ENCODE measurements around the gene BCAN.

Gene BCAN

GRCh38 chr1:156664046-156664766, 22.3 kb downstream of the BCAN start:
- DNase-seq, result no peak

DNA sequence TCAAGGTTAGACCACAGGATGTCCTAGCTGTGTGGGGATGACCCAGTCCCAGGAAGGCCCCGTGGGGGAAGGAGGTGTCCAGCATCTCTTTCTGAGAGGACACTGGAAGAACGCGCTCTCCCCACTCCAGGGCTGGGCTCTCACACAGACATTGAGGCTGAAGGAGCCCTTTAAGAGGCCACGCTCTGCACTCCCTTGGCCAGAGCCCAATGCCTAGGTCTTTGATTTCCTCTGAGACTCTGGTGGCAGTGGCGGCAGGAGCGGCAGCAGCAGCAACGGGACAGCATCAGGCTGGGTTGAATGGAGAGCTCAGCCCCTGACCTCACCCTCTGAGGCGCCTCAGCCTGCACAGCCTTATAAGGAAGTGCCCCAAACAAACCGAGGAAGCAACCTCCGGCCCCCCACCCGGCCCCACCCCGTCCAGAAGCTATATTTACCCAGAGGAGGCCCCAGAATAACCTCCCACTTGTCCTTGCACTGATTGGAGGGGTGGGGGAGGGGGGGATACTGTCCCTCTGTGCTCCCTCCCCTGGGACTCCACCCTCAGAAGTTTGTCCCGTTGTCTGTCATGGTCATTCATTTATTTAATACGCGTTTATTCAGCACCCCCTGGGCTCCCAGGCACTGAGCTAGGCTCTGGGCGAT, 23.0 kb downstream of the BCAN start:
- DNase-seq, result no peak

DNA sequence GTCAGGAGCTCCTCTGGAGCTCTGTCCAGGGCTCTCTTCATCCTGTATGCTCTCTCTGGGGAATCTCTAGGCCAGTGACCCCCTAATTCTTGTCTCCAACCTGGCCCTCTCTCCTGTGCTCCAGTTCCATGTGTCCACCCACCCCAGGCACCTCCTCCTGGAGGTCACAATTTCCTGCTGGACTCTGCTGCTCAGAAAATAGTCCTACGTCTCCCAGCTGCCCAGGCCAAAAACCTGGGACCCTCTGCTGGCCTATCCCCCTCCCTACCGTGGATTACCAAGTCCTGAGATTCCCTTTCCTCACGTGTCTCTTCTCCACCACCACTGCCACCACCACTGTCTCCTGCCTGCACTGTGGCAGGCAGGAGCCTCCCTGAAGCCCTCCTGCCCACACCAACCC, 23.6 kb downstream of the BCAN start:
- DNase-seq, result no peak

DNA sequence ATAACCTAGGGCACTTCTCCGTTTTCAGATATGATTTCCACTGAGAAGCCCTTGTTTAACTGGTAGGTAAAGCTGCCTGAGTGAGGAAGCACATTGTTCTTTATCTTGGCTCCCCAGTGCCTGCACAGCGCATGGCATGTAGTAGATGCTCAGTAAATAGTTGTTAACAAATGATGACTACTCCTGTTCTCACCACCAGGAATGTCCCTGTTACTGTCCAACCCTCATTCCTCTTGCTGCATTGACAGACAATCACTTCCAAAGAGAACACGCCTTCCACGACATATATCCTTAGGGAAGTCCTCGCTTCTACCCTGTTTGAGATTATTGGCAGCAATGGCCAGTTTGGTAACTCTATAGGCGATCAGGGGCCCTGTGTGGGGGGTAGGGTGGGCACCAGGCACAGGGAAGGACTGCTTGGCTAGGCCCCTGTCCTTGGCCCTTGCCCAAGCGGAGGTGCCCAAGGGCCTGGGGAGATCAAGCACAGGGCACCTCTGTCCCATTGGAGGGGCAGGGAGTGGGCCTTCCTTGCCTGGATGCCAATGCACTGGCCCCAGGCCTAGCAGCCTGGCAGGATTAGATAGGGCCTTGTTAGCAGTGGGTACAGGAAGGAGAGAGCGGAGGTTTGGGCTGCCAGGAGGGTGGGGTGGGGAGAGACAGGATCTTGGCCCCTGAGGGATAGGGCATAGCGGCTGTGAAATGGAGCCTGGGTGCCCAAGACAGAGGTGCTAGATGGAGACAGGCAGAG, 25.1 kb downstream of the BCAN start:
- DNase-seq, result no peak

GRCh38 chr1:156667610-156667967, 25.7 kb downstream of the BCAN start:
- DNase-seq, result no peak

GRCh38 chr1:156667968-156668709, 26.2 kb downstream of the BCAN start:
- DNase-seq, result no peak

- DNase-seq, result no peak
Observed at GRCh38 chr1:156668801-156669637, 27.1 kb downstream of the BCAN start.

DNA sequence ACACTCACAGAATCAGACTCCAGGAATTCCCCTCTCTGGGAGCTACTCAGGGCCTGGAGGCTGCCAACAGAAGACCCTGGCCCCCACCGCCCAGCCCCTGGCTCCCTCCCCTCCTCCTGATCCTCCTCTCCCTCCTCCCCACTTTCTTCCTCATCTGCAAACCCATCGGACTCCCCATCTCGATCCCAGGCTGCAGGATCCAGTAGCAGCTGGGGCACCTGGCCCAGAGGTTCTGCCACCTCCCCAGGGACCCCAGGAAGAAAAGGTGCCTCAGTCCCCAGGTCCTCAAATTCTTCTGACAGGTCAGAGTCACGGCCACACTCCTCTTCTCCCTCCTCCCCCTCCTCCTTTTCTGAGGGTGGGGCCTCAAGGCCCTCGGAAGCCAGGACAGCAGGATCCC, 27.9 kb downstream of the BCAN start:
- no peak for DNase-seq

DNA sequence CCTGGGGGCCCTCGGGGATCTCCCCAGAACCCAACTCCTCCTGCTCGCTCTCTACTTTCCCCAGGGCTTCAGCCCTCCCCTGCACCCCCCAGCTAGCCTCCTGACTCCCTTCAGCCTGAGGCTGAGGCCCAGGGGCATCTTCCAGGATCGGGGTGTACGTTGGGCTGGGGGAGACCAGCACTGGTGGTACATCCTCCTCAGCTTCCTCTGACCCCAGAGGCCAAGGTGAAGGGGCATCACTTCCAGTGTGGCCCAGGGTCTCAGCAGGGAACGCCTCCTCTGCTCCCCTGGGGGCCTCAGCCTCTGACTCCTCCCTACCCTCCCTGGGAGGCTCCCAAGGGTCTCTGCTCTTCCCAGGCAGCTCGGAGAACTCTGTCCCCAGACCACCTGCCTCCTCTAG, 28.4 kb downstream of the BCAN start:
- no peak for DNase-seq

- no peak for DNase-seq
Observed at GRCh38 chr1:156670791-156671190, 28.9 kb downstream of the BCAN start.

DNA sequence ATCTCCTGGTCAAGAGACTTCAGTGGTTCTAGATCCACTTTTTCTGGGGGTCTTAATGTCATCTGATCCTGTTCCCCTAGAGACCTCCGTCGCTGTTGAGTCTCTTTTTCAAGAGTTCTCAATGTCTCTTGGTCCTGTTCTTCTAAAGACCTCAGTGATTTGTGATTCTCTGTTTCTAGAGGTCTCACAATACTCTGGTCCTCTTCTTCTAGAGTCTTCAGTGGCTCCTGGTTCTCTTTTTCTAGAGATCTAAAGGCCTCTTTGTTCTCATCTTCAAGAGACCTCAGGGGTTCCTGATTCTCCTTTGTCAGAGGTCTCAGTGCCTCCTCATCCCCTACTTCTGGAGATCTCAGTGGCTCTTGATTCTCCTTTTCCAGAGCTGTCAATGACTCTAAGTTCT, 29.9 kb downstream of the BCAN start:
- no peak for DNase-seq

DNA sequence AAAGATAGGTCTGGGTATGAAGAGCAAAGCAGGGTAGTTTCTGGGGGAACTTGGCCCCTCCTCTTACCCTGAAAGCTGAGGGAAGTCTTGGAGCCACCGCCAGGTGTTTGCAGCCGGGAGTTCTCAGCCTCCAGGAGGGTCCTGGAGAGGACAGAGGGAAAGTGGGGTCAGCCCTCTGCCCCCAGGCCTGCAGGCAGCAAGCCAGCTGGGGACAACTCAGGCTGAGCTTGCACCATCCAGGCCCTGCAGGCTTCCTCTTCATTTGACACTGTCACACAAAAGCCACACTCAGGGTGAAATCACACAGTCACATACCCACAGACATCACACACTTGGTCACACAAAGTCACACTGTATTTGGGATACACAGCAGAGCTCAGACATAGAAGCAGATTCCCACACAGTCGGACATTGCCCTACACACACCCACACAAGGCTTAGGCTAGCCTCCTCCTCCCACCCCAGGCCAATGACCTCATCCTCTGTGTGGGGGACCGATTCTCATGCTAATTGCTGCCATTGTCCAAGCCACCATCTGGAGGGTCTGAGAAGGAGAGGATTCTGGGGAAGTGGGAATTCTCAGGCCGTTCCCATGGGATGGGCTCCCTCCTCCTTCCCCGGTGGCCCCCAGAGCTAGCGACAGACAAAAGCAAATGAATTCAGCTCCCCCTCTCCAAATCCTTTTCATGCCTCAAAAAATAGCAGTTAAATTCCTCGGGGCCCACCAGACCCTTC, 31.6 kb downstream of the BCAN start:
- no peak for DNase-seq

DNA sequence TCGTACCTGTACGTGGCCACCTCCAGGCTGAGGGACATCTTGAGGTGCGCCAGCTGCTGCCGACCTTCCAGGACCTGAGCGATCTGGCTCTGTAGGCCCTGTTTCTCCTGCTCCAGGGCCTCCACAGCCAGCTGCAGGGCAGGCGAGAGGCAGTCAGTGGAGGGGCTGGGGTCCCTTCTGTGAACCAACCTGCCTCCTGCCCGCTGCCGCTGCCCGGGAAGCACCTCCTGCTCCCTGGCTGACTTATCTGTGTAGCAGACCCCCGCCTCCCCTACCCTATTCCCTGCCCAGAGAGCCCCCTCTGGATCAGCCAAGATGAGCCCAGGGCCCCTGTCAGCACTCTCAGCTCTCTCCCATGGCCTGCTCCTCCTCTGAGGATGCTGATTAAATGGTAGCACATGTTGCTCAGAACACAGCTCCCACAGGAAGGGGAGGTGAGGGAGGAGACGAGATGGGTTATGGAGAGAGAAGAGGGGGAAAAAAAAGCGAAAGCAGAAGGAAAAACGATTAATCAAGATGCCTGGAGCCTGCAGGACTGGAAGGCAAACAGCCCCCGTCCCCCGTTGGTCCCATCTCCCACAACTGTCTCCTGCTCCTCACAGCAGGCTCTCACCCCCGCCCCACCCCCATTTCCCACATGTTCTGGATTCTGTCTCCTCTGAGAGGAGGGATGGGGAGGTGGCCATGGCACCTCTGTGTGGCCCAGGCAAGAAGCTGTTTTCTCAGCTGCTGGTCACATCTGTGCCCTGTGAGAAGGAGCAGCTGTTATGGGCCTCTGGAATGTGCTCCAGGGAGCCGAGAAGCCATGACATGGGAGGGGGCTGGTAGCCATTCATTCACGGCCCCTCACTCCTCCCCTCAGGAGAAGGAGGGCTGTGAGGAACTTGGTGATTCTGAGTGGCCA, 33.5 kb downstream of the BCAN start:
- no peak for DNase-seq

- DNase-seq, result no peak
Observed at GRCh38 chr1:156676114-156676819, 34.4 kb downstream of the BCAN start.

GRCh38 chr1:156676820-156677615, 35.1 kb downstream of the BCAN start, which contains the start of gene NES:
NES (minus strand) TSS chr1:156677407; CDS start chr1:156677264, 143 bp downstream.
- no peak for DNase-seq

GRCh38 chr1:156677616-156678596, 36.0 kb downstream of the BCAN start:
- DNase-seq, result peak; percentile 51

GRCh38 chr1:156680056-156680455, 38.1 kb downstream of the BCAN start:
- no peak for DNase-seq
